Neural cell (in vitro differentiated cells): ENCODE data around the gene ZNF668. TPM values are rescaled to one million over a fixed set of nuclear protein-coding genes. Genes with fewer than 3 reads are reported as not detected.

Experiments used
- H2AFZ ChIP-seq: fragments of 200-600, 300-800 bp; sonication (generic), shearing (Covaris generic); 2 replicates; pipeline ENCODE4 v1.6.0; 2014; ENCODE audit warnings: low read depth, mild to moderate bottlenecking, antibody characterized with exemption, low read length, moderate library complexity
- H3F3A ChIP-seq: fragments of 200-600 bp; shearing (Covaris generic); 2 replicates; pipeline ENCODE4 v1.6.1; 2016; ENCODE audit warnings: mild to moderate bottlenecking, moderate library complexity, mixed read lengths, antibody characterized with exemption, low read length; ENCODE audit not compliant: insufficient read depth, poor library complexity, severe bottlenecking
- H3K27ac ChIP-seq: fragments of 200-600, 300-800 bp; sonication (generic), shearing (Covaris generic); 2 replicates; pipeline ENCODE4 v1.5.1; 2014; ENCODE audit warnings: mild to moderate bottlenecking, low read length, moderate library complexity
- H3K27me3 ChIP-seq: fragments of 300-800, 200-600 bp; sonication (generic), shearing (Covaris generic); 2 replicates; pipeline ENCODE4 v1.6.0; 2014; ENCODE audit warnings: mild to moderate bottlenecking, low read depth, low read length, moderate library complexity; ENCODE audit not compliant: insufficient read depth
- H3K36me3 ChIP-seq: fragments of 300-800, 200-600 bp; sonication (generic), shearing (Covaris generic); 2 replicates; pipeline ENCODE4 v1.5.1; 2014; ENCODE audit warnings: mild to moderate bottlenecking, antibody characterized with exemption, low read length, moderate library complexity; ENCODE audit not compliant: insufficient read depth
- H3K4me2 ChIP-seq: fragments of 300-800, 200-600 bp; sonication (generic), shearing (Covaris generic); 2 replicates; pipeline ENCODE4 v1.6.0; 2014; ENCODE audit warnings: mild to moderate bottlenecking, low read length
- H3K4me3 ChIP-seq: fragments of 300-800, 200-600 bp; sonication (generic), shearing (Covaris generic); 2 replicates; pipeline ENCODE4 v1.5.1; 2014; ENCODE audit warnings: mild to moderate bottlenecking, low read length, moderate library complexity
- H3K79me2 ChIP-seq: fragments of 200-600 bp; shearing (Covaris generic); replicated peaks from 2 replicates; pipeline ENCODE4 v1.6.0; 2014; ENCODE audit warnings: mild to moderate bottlenecking, low read length, moderate library complexity; ENCODE audit not compliant: insufficient read depth
- H3K9ac ChIP-seq: fragments of 300-800, 200-600 bp; sonication (generic), shearing (Covaris generic); 2 replicates; pipeline ENCODE4 v1.6.1; 2016; ENCODE audit warnings: mild to moderate bottlenecking, low read length, mixed read lengths
- H3K9me2 ChIP-seq: fragments of 200-600 bp; shearing (Covaris generic); 2 replicates; pipeline ENCODE4 v1.6.1; 2016; ENCODE audit warnings: mild to moderate bottlenecking, low read length, mixed read lengths; ENCODE audit not compliant: insufficient read depth
- H3K9me3 ChIP-seq: fragments of 200-600, 300-800 bp; sonication (generic), shearing (Covaris generic); 2 replicates; pipeline ENCODE4 v1.6.1; 2016; ENCODE audit warnings: mild to moderate bottlenecking, mixed run types, low read length, moderate library complexity, mixed read lengths
- H4K20me1 ChIP-seq: fragments of 200-600 bp; shearing (Covaris generic); 2 replicates; pipeline ENCODE4 v1.6.1; 2016; ENCODE audit warnings: mild to moderate bottlenecking, mixed run types; ENCODE audit not compliant: insufficient read depth
- EP300 ChIP-seq: fragments of 450-650 bp; conservative IDR thresholded peaks from 2 replicates; pipeline ENCODE4 v1.6.1; 2014; ENCODE audit warnings: antibody characterized with exemption, mild to moderate bottlenecking, moderate library complexity; ENCODE audit not compliant: poor library complexity, severe bottlenecking
- EZH2 ChIP-seq: fragments of 200-600, 300-800 bp; shearing (Covaris generic), sonication (generic); IDR thresholded peaks from 2 replicates; pipeline ENCODE4 v1.6.1; 2014; ENCODE audit warnings: antibody characterized with exemption, low read length, borderline replicate concordance, mild to moderate bottlenecking; ENCODE audit not compliant: insufficient read depth, poor library complexity, severe bottlenecking
- MXI1 ChIP-seq: fragments of 450-650 bp; conservative IDR thresholded peaks from 2 replicates; pipeline ENCODE4 v1.6.1; 2014; ENCODE audit warnings: antibody characterized with exemption, mild to moderate bottlenecking; ENCODE audit not compliant: poor library complexity, severe bottlenecking
- POLR2AphosphoS5 ChIP-seq: IDR thresholded peaks from 2 replicates; pipeline ENCODE4 v1.6.1; 2012
- RAD21 ChIP-seq: fragments of 450-650 bp; conservative IDR thresholded peaks from 2 replicates; pipeline ENCODE4 v1.6.1; 2014; ENCODE audit warnings: antibody characterized with exemption, mild to moderate bottlenecking, moderate library complexity
- SMC3 ChIP-seq: fragments of 450-650 bp; conservative IDR thresholded peaks from 2 replicates; pipeline ENCODE4 v1.6.1; 2014; ENCODE audit warnings: antibody characterized with exemption, mild to moderate bottlenecking, moderate library complexity; ENCODE audit not compliant: poor library complexity
- TAF1 ChIP-seq: IDR thresholded peaks from 2 replicates; pipeline ENCODE4 v1.6.1; 2012; ENCODE audit warnings: low read depth
- polyA plus RNA-seq: library from polyadenylated mRNA; depleted of rRNA; stranded (reverse); fragments of >200 nt; gene quantifications from 2 replicates; pipeline ENCODE4 v1.2.3, GENCODE V29; 2014
- TF ChIP-seq, protein P1 (sequence below): IDR thresholded peaks from 2 replicates; pipeline ENCODE4 v1.6.1; 2012; ENCODE audit warnings: borderline replicate concordance
- TF ChIP-seq, protein P2 (sequence below): fragments of 450-650 bp; IDR thresholded peaks from 2 replicates; pipeline ENCODE4 v1.5.1; 2014; ENCODE audit warnings: antibody characterized with exemption, mild to moderate bottlenecking, moderate library complexity; ENCODE audit not compliant: poor library complexity, severe bottlenecking

Gene ZNF668
- polyA plus RNA-seq, 1 donor from 2014 or later = 17.8 TPM

DNA sequence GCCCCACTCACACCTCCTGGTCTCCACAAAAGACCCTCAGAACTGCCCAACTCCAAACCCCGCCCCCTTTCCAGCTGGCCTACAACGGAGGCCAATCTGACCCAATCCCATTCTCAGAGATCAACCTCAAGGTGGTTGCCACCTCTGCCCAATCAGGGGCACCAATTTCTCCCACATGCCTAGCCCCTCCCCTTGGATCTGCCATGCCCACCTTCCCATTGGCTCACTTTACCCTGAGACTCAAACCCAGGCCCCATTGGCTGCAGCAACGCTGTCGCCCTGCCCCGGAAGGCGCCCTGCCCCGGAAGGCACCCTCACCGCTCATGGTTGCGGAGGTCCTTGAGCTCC, 10.6 kb downstream of the ZNF668 start:
- no peak overlapping the region for H3K4me3 ChIP-seq
- no peak overlapping the region for H2AFZ ChIP-seq
- peaks cover 7% of the 10 kb centered on the region for H3K36me3 ChIP-seq
- H3K9ac ChIP-seq = no peak overlapping the region
- no peak overlapping the region for H3K27ac ChIP-seq
- no peaks in the 10 kb centered on the region for H4K20me1 ChIP-seq
- peaks cover 5% of the 10 kb centered on the region for H3K79me2 ChIP-seq
- H3K9me3 ChIP-seq = no peaks in the 10 kb centered on the region
- H3F3A ChIP-seq = no peaks in the 10 kb centered on the region
- H3K4me2 ChIP-seq = no peak overlapping the region
- no peaks in the 10 kb centered on the region for H3K27me3 ChIP-seq
- H3K9me2 ChIP-seq = no peaks in the 10 kb centered on the region
- TF ChIP-seq TAF1 (no peak), RAD21 (no peak), MXI1 (no peak), EP300 (no peak)
- TF ChIP-seq, protein P1, sequence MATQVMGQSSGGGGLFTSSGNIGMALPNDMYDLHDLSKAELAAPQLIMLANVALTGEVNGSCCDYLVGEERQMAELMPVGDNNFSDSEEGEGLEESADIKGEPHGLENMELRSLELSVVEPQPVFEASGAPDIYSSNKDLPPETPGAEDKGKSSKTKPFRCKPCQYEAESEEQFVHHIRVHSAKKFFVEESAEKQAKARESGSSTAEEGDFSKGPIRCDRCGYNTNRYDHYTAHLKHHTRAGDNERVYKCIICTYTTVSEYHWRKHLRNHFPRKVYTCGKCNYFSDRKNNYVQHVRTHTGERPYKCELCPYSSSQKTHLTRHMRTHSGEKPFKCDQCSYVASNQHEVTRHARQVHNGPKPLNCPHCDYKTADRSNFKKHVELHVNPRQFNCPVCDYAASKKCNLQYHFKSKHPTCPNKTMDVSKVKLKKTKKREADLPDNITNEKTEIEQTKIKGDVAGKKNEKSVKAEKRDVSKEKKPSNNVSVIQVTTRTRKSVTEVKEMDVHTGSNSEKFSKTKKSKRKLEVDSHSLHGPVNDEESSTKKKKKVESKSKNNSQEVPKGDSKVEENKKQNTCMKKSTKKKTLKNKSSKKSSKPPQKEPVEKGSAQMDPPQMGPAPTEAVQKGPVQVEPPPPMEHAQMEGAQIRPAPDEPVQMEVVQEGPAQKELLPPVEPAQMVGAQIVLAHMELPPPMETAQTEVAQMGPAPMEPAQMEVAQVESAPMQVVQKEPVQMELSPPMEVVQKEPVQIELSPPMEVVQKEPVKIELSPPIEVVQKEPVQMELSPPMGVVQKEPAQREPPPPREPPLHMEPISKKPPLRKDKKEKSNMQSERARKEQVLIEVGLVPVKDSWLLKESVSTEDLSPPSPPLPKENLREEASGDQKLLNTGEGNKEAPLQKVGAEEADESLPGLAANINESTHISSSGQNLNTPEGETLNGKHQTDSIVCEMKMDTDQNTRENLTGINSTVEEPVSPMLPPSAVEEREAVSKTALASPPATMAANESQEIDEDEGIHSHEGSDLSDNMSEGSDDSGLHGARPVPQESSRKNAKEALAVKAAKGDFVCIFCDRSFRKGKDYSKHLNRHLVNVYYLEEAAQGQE = no peak

DNA sequence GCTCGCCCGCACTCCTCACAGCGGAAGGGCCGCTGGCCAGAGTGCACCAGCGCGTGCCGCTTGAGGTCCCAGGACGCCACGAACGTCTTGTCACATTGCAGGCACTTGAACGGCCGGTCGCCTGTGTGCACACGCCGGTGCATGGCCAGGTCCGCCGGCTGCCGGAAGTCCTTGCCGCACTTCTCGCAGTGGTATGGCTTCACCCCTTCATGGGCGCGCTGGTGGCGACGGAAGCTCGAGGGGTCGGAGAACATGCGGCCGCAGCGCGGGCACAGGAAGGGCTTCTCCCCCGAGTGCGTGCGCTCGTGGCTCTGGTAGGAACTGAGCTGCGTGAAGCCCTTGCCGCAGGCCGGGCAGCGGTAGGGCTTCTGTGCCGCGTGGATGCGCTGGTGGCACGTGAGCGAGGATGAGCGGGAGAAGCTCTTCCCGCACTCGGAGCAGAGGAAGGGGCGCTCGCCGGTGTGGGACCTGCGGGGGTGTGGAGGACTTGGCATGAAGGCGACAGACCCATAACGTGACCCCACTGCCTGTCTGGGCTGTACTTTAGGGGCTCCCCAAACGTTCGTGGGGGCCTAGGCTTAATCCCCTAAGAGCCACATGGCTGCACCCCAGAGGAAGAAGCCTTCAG, 12.1 kb downstream of the ZNF668 start:
- Histone ChIP-seq H3K36me3 (peaks cover 7% of the 10 kb centered on the region), H3K79me2 (no peaks in the 10 kb centered on the region), H3K4me3 (no peak overlapping the region), H3K9me3 (no peaks in the 10 kb centered on the region), H3K9me2 (no peaks in the 10 kb centered on the region), H4K20me1 (no peaks in the 10 kb centered on the region), H3K27me3 (no peaks in the 10 kb centered on the region), H3K4me2 (no peak overlapping the region), H2AFZ (no peak overlapping the region), H3F3A (no peaks in the 10 kb centered on the region), H3K9ac (no peak overlapping the region), H3K27ac (no peak overlapping the region)
- TF ChIP-seq EZH2 (no peak), MXI1 (no peak), TAF1 (no peak), EP300 (no peak), POLR2AphosphoS5 (no peak), SMC3 (no peak), RAD21 (no peak)
- TF ChIP-seq, protein P2, sequence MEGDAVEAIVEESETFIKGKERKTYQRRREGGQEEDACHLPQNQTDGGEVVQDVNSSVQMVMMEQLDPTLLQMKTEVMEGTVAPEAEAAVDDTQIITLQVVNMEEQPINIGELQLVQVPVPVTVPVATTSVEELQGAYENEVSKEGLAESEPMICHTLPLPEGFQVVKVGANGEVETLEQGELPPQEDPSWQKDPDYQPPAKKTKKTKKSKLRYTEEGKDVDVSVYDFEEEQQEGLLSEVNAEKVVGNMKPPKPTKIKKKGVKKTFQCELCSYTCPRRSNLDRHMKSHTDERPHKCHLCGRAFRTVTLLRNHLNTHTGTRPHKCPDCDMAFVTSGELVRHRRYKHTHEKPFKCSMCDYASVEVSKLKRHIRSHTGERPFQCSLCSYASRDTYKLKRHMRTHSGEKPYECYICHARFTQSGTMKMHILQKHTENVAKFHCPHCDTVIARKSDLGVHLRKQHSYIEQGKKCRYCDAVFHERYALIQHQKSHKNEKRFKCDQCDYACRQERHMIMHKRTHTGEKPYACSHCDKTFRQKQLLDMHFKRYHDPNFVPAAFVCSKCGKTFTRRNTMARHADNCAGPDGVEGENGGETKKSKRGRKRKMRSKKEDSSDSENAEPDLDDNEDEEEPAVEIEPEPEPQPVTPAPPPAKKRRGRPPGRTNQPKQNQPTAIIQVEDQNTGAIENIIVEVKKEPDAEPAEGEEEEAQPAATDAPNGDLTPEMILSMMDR = no peak
- TF ChIP-seq, protein P1 = no peak
